Left renal pelvis (tissue), 4 donors: ENCODE results near the gene RBKS. TPM values are rescaled to one million over a fixed set of nuclear protein-coding genes. Genes with fewer than 3 reads are reported as not detected.
"Not testable (repeated sequence)": the region's sequence is repeated elsewhere in the genome, so short reads cannot be mapped to it uniquely, and the experiment has no call there.

ENCODE experiments used
- DNase-seq, 4 donors: peaks; one replicate each; pipeline ENCODE4 v3.0.0-alpha.2; 2013; ENCODE audit warnings: low read depth in 4 of 4, low spot score in 3 of 4
- polyA plus RNA-seq, 4 donors: library from polyadenylated mRNA; unstranded; fragments of 120-200 nt; gene quantifications; one replicate each; pipeline ENCODE4 v1.2.1, GENCODE V29; 2013; ENCODE audit not compliant: insufficient read length in 4 of 4

The RBKS gene
- polyA plus RNA-seq, 4 donors, result 2.0 to 8.6 (median 6.9) TPM

DNA sequence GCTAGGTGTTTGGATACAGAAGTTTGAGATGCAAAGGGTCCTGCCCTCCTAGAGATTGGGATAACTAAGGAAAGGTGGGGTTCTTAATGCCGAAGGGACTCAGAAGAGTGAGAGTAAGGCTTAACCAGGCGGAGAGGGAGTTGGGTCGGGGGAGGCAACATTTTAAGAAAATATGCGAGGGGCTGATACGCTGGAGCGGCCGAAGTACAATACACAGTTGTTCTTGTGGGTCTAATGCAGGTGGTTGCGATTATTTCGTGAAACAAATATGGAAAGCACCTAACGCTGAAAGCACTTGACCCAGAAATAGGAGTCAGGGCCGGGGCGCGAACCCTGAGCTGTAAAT lies 119.0 kb downstream of the RBKS start:
- DNase-seq, result no peak

DNA sequence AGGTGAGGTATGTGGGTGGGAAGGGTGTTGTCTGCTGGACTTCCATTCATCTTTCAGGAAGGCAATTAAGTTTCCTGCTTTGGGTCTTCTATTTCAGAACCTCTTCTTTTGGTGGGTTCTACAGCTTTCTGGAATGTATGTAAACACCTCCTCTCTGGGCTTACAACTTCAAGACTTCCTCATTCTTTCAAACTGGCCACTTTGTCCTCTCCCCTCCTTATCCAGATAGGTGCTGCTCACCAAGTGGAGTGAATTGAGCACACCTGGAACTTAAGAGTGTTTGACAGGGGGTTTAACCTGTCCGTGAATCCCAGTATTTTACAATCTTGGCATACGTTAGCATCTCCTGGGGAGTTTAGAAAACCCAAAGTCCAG lies 123.9 kb downstream of the RBKS start:
- DNase-seq, result no peak

DNA sequence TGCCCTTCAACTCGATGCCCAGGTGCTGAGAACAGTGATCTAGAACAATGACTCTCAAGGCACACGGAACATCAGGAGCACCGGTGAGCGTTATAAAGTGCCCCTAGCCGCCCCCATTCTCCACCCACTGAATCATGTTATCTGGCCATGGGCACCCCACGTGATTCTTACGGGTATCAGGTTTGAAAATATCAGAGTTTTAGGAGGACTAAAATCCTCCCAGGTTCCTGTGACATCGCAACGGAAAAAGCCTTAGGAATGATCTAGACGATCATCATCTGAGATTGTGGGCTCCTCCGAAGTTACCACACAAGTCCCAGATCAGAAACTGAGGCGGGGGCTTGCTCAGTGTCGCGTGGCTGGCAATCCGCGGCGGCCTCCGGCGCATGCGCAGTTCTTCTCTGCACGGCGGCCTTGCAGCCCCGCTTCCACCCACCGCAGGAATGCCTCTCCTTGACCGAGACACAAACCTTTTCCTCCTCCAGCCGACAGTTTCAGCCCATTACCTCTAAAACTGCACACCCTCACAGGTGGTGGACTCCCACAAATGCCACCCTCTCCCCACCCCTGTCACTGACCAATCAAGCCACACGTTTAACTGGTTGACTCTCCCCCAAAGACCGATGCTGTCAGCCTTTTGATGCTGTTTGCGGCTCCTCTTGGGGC lies 124.4 kb downstream of the RBKS start:
- peak; percentile 76 to 81 (median 78) for DNase-seq

DNA sequence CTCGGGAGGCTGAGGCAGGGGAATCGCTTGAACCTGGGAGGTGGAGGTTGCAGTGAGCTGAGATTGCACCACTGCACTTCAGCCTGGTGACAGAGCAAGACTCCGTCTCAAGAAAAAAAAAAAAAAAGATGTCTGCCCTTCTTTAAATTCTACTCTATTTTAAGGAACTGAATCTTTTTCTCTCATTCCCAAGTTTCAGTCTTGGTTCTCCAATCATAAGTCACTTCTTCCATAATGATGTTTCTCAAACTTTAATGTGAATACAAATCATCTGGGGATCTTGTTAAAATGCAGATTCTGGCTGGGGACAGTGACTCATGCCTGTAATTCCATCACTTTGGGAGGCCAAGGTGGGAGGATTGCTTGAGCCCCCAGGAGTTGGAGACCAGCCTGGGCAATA lies 125.7 kb downstream of the RBKS start:
- not testable (repeated sequence) for DNase-seq

DNA sequence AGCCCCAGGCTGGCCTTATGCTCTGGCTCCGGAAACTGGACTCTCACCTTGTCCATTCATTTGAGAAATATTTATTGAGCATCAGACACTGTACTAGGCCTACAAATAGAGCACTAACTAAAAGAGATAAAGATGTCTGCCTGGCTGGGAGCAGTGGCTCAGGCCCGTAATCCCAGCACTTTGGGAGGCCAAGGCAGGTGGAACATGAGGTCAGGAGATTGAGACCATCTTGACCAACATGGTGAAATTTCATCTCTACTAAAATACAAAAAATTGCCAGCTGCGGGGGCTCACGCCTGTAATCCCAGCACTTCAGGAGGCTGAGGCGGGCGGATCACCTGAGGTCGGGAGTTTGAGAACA lies 126.3 kb downstream of the RBKS start:
- DNase-seq, result no peak

DNA sequence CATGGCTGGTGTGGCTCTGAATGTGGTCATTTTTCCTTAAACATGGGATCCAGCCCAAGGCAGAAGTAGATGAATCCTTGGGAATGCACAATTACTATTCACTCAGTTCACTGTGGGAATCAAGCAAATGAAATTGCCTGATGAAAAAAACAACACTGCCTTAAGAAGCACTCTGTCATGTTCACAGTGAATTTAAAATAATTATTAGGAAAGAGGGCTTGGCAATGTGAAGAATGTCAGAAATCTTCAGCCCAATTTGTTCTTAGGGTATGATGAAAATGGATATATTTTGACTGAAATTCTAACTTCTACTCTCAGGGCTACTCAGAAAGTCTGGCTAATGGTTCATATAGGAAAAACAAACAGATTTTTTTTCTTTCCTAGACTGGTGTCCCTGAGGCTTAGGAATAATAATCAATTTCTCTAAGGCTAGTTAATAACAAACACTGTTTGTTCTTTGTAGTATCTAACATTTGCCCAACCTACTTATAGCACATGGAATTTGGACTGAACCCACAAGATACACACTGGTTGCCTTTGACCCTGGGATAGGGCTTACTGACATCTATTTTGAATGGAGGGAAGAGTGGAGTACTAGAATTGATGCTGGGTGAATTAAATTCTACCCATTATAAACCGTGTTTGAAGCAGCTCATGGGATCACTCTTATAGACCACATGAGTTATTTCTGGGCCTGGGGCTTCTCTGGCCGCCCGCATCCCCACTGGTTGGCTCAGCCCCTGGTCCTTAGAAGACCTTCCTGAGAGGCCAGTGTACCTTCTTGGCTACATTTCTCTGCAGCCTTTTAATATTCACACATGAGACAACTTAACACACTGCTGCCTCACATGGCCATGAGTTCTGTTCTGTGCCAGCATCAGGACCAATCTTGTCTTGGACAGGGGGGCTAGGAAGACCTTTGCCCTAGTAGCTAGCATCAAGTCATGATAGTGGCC lies 127.0 kb downstream of the RBKS start:
- no peak for DNase-seq

DNA sequence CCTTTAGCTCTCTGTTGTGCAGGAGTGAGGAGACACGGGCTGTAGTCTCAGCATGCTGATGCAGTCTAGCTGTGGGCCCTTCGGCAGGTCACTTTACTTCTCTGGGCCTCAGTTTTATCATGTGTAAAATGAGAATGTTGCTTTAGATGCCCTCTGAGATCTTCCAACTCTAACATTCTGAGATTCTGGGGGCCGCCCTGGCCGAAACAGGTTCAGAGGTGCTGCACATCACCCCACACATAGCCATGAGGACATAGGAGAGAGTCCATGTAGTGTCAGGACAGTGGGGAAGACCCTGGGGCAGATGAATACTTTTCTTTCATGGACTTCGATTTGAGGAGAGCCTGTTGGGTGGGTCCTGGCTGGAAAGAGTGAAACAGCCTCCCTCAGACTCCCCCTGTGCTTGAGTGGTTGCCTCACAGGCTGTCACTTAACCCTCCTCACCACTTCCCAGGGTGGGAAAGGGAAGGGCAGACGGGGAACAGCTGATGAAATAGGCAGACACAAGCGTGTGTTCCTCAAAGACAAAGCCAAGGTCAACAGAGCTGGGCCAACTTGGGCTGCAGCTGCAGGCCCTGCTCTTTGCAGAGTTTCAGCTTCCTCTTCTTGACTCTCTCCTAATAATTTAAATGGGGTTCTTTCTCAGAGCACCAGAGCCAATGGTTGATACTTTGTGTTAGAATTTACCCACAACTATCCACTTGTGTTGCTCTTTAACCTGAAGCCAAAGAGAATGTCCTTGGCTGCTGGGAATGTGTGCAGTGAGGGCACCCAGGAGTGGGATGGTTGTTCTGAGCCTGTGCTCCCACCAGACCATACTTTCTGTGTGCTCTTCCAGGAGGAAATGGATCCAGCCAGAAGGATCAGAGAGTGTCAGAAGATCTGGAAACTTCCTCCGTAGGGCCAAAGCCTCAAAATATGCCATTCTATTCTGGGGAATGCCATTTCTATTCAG lies 133.4 kb downstream of the RBKS start:
- DNase-seq, result no peak

DNA sequence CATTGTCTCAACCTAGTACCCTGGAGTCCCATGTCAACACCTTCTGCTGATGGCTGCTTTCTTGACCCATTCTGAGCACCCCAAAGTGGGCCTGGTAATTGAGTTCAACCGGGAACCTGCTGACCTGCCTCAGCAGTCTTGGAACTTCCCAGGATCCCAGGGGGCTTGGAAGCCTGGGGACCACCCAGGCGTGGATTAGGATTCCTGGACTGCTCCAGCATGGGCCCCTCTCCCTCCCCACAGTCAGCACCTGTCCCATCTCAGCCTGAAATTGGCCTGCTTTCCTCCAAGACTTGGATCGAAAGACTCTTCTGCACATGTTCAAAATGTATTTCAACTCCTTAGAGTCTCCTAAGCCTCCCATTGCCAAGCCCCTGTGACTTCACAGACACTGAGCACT lies 134.1 kb downstream of the RBKS start:
- DNase-seq, result no peak

DNA sequence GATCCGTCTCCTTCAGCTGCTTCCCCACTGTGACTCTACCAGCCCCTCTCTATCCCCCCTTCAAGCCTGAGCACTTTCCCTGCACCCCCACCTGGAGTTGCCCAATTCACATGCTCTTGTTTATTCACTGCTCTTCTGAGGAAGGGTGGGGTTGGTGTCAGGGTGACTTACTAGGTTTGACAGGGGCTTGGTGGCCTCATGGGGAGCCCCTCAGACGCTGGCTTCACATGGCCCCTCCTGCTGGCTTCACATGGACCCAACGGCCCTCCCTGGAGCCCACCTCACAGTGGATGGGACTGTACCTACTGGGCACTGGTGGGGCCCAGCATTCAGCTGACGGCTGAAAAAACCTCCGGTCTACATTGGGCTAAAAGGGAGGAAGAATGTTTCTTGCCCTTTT lies 135.4 kb downstream of the RBKS start:
- no peak for DNase-seq

DNA sequence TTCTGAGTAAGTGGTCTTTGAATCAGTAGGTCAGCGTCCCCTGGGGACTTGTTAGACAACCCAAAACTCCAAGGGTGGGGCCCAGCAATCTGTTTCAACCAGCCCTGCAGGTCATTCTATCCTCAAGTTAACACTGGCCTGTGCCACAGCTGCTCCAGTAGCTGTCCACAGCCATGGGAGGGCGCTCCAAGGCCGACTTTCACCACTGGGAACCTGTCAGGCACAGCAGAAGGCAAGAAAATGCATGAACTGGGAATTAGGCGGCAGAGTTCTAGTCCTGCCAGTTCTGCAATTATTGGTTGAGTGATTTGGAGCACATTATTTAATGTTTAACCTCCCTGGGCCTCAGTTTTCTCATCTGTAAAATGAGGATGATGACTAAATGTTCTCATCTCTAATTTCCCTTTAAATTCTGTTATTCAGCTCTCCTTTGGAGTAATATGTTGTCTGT lies 136.0 kb downstream of the RBKS start:
- DNase-seq, result no peak

DNA sequence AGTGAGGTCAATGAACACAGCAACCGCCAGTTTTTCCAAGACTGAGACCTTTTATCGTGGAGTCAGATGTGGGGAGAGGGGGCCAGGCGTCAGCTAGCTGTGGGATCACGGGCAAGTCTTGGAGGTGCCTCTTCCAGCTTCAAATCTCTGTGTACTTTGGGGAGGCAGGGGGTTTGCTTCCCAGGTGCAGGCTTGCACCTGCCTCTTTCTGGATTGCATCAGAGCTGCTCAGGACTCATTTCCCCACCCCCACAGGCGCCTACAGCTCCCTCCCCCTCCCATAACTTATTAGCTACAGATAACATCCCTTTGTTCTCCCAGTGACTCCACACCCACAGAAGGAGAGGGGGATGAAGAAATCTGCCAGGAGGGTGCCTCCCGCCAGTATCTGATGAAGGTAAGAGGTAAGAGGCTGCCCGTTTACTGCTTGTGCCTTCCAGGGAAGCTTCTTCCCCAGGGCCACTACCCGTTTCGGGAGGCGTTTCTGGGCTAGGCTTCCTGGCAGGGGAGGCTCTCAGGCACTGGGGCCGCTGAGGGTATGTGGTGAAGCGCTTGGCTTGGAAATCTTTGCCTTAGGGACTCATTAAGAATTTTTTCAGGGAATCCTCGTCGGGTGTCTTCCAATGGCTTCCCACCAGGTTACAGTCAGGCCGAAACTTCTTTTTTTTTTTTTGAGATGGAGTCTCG lies 137.5 kb downstream of the RBKS start:
- DNase-seq, result no peak

DNA sequence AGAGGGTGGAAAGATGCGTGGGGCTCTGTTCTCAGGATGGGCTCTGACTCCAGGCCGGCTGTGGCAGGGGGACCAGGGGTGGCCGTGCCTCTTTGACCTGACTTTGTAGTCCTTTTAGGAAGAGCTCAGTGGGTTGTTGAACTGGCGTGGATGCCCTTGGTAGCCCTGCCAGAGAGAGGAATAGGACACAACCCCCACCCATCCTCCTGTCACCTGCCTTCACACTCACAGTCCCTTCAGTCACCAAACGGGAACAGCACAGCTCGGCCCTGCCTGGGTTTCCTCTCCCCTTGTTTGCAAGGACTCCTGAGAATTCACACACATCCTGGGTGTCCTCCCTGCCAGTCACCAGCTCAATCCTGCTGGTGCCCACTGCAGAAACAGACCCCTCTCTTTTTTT lies 138.8 kb downstream of the RBKS start:
- DNase-seq, result no peak

DNA sequence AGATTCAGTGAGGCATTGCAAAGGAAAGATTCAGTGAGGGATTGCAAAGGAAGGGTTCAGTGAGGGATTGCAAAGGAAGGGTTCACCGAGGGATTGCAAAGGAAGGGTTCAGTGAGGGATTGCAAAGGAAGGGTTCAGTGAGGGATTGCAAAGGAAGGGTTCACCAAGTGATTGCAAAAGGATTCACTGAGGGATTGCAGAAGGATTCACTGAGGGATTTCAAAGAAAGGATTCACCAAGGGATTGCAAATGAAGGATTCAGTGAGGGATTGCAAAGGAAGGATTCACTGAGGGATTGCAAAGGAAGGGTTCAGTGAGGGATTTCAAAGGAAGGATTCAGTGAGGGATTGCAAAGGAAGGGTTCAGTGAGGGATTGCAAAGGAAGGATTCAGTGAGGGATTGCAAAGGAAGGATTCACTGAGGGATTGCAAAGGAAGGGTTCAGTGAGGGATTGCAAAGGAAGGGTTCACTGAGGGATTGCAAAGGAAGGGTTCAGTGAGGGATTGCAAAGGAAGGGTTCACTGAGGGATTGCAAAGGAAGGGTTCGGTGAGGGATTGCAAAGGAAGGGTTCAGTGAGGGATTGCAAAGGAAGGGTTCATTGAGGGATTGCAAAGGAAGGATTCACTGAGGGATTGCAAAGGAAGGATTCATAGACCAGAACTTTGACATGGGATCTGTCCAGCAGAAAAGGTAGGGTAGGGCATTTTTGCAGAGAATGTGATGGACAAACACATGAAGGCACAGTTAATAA lies 141.2 kb downstream of the RBKS start:
- not testable (repeated sequence) for DNase-seq

DNA sequence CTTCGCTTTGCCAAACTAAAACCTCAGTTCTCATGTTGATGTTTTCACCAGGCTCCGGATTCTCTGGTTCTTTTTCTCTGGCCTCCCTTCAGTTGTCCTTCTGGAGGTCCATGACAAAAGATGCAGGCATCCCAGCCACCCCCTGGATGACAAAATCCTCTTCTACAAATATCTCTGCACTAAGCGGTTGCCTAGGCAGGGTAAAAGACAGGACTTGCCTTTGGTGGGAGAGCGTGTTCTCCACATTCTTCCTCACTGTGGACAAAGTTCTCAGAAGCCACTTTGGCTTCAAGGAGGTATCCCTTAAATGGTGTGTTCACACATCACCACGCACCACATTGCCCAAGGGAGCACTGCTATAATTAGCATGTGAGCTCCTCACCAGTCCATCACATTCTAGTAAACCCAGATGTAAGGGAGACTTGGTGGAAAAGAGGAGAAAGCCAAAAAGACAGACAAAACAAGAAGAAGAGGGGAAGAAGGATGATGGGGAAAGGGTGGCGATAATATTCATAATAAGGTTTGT lies 142.3 kb downstream of the RBKS start:
- DNase-seq, result no peak

DNA sequence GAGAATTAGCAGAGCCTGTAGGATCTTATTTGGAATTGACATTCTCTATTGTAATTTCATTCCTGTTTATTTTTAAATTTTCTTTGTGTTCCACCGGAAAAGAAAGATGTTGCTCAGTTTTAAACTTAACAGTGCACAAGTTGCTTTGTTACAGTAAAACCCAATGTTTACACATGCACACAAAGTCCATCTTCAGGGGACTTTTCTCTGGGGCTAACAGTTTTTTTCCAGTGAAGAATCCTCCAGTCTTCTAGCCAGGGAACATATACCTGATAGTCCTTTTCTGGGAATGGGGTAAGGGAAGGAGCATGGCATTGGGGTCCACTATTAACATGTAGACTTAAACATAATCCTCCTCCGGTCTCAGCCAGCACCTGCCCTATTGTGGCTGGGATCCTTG lies 143.9 kb downstream of the RBKS start:
- DNase-seq, result no peak

DNA sequence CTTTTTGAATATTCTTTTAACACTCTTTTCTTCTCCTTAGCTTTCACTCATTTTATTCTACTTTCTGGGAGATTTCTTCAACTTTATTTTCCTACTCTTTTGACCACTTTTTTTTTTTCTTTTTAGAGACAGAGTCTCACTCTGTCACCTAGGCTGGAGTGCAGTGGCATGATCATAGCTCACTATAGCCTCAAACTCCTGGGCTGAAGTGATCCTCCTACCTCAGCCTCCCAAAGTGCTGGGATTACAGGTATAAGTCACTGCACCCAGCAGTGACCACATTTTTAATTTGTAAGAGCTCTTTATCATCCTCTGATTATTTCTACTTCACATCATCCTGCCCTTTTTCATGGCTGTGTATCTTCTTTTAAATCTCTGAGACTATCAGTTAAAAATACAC lies 144.7 kb downstream of the RBKS start:
- not testable (repeated sequence) for DNase-seq

DNA sequence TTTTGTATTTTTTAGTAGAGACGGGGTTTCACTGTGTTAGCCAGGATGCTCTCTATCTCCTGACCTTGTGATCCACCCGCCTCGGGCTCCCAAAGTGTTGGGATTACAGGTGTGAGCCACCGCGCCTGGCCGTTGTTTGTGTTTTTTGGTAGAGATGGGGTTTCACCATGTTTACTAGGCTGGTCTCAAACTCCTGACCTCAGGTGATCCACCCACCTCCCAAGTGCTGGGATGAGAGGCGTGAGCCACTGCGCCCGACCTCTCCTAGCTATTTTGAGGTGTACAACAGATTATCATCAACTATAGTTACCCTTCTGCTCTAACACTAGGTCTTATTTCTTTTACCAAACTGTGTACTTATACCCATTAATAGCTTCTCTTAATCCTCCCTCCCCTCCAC lies 147.6 kb downstream of the RBKS start:
- no peak for DNase-seq

DNA sequence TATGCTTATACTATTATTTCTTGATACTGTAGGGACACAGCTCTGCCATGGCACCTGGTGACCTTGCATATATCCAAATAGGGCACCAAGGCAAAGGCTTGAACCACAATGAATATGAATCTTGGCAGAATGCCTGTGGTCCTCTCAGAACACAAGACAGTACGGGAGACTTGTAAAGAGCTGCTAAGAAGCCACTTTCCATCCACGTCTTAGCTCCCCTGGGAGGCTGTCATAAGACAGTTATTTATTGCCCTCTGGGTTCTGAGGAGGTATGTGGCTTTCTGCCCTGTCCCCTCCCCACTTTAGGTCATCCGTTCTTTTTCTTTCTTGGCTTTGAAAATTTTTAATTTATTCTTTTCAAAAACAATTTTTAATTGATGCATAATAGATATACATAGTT lies 148.5 kb downstream of the RBKS start:
- no peak for DNase-seq

DNA sequence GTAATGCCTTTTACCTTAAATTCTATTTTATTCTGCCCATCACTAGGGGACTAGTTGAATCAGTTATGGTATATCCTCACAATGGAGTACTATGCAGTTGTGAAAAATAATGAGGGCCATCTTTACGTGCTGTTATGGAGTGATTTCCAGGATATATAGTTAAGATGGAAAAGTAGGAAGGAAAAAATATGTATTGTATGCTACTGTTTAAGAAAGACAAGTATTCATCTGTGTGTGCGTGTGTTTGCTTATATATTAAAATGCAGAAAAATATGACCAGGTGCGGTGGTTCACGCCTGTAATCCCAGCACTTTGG lies 151.2 kb downstream of the RBKS start:
- DNase-seq, result no peak
